ENCODE measurements around the gene SPDEF. TPM values are rescaled to one million over a fixed set of nuclear protein-coding genes. Genes with fewer than 3 reads are reported as not detected.
A peak's percentile ranks its signal among the peaks of the same experiment; 100 is the strongest.

SPDEF gene
- total and polyA plus RNA-seq, 2 donors from 2014 or later = 0.19 TPM; not detected in 1

DNA sequence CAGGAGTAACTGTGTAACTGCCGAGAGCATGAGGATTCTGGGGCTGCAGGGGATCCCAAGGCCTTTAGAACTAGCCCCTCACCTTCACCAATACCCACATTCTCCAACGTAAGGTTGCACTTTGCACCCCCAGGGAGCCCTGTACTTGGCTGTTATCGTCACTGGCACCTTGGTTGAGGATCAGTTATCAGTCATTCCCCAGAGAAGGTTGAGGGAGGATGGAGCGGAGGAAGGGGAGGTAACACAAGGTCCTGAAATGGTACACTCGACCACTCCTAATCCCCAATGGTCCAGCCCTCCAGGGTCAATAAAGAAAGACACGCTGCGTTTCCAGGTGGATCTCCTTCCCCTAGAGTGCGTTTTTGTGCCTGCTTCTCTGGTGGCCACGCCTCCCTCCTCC lies 1.1 kb upstream of the SPDEF start:
- DNase-seq (no peak), FAIRE-seq (no peak)
- intact Hi-C loops (cut with DNase I) = no loop called here
- TF ChIP-seq, protein P1, sequence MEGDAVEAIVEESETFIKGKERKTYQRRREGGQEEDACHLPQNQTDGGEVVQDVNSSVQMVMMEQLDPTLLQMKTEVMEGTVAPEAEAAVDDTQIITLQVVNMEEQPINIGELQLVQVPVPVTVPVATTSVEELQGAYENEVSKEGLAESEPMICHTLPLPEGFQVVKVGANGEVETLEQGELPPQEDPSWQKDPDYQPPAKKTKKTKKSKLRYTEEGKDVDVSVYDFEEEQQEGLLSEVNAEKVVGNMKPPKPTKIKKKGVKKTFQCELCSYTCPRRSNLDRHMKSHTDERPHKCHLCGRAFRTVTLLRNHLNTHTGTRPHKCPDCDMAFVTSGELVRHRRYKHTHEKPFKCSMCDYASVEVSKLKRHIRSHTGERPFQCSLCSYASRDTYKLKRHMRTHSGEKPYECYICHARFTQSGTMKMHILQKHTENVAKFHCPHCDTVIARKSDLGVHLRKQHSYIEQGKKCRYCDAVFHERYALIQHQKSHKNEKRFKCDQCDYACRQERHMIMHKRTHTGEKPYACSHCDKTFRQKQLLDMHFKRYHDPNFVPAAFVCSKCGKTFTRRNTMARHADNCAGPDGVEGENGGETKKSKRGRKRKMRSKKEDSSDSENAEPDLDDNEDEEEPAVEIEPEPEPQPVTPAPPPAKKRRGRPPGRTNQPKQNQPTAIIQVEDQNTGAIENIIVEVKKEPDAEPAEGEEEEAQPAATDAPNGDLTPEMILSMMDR (IDR thresholded peaks at IDR 0.05; ENCODE audit: borderline replicate concordance, extremely low read depth, insufficient read depth) = no peak
- Histone ChIP-seq H3K27ac (ENCODE audit: low read depth in 2 of 2, low read length in 2 of 2) (no peak overlapping the region), H3K9ac (ENCODE audit: low read length in 3 of 3) (no peak overlapping the region), H3K27me3 (ENCODE audit: control insufficient read depth, insufficient read depth, low read length) (no peaks in the 10 kb centered on the region), H3K4me3 (ENCODE audit: low read length in 3 of 3) (no peak overlapping the region), H3K4me1 (ENCODE audit: control insufficient read depth in 2 of 3, insufficient read depth in 2 of 3, low read depth in 1 of 3, low read length in 3 of 3) (no peaks in the 10 kb centered on the region), H3K9me3 (ENCODE audit: control insufficient read depth in 2 of 3, insufficient read depth in 1 of 3, low read length in 3 of 3) (peaks cover 0 to 4% (median 0%) of the 10 kb centered on the region in 3 donors), H3K36me3 (ENCODE audit: control insufficient read depth in 2 of 3, insufficient read depth in 3 of 3, low read length in 3 of 3) (no peaks in the 10 kb centered on the region)

DNA sequence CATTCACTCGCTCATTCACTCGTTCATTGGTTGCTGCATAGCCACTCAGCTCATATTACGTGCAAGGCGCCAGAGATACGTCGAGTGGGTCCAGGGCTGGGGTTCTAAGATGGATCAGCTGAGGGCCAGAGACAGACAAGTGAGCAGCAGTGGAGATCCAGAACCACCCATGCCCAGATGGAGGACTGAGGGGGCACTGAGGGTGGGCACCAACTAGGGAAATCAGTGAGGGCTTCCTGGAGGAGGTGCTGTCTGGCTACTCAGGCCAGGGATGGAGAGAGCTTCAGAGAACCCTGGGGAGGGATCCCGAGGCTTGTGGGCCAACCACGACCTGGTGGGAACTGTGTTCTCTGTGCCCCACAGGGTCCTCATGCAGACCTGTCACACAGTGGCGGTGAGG lies 364 bp upstream of the SPDEF start:
- intact Hi-C loops (cut with DNase I) = no loop called here
- peaks cover 0 to 4% (median 0%) of the 10 kb centered on the region in 3 donors for H3K9me3 ChIP-seq (ENCODE audit: control insufficient read depth in 2 of 3, insufficient read depth in 1 of 3, low read length in 3 of 3)
- DNase-seq (no peak), FAIRE-seq (no peak)
- H3K27me3 ChIP-seq (ENCODE audit: control insufficient read depth, insufficient read depth, low read length) = no peaks in the 10 kb centered on the region
- no peak overlapping the region for H3K27ac ChIP-seq (ENCODE audit: low read depth in 2 of 2, low read length in 2 of 2)
- TF ChIP-seq, protein P1 (IDR thresholded peaks at IDR 0.05; ENCODE audit: borderline replicate concordance, extremely low read depth, insufficient read depth) = no peak
- no peak overlapping the region for H3K4me3 ChIP-seq (ENCODE audit: low read length in 3 of 3)
- no peaks in the 10 kb centered on the region for H3K36me3 ChIP-seq (ENCODE audit: control insufficient read depth in 2 of 3, insufficient read depth in 3 of 3, low read length in 3 of 3)
- H3K4me1 ChIP-seq (ENCODE audit: control insufficient read depth in 2 of 3, insufficient read depth in 2 of 3, low read depth in 1 of 3, low read length in 3 of 3) = no peaks in the 10 kb centered on the region
- H3K9ac ChIP-seq (ENCODE audit: low read length in 3 of 3) = no peak overlapping the region

DNA sequence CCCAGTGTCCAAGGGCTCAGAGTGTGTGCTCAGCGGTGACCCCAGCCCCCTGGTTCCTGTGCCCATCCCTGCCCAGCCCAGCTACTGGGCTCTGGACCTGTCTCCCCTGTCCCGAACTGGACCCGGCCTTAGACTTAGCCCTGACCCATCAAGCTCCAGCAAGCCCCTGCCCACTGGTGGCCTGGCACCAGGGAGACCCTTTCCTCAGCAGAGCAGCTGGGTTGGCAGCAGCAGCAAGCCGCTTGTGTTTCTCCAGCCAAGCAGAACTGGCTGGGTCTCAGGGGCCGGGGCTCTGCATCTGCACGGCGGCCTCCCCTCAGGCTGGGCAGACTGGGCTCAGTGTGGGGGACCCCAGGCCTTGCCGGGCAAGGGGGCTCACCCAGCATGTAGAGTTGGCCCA lies 801 bp downstream of the SPDEF start:
- no peak overlapping the region for H3K4me3 ChIP-seq (ENCODE audit: low read length in 3 of 3)

More for the DNA sequence above, 801 bp downstream of the SPDEF start:
- H3K4me1 ChIP-seq (ENCODE audit: control insufficient read depth in 2 of 3, insufficient read depth in 2 of 3, low read depth in 1 of 3, low read length in 3 of 3) = no peaks in the 10 kb centered on the region
- TF ChIP-seq, protein P1 (IDR thresholded peaks at IDR 0.05; ENCODE audit: borderline replicate concordance, extremely low read depth, insufficient read depth) = no peak
- no peaks in the 10 kb centered on the region for H3K27me3 ChIP-seq (ENCODE audit: control insufficient read depth, insufficient read depth, low read length)
- peaks cover 0 to 4% (median 0%) of the 10 kb centered on the region in 3 donors for H3K9me3 ChIP-seq (ENCODE audit: control insufficient read depth in 2 of 3, insufficient read depth in 1 of 3, low read length in 3 of 3)
- FAIRE-seq (no peak), DNase-seq (peak in 1 of 5 donors; percentile 64)
- no peaks in the 10 kb centered on the region for H3K36me3 ChIP-seq (ENCODE audit: control insufficient read depth in 2 of 3, insufficient read depth in 3 of 3, low read length in 3 of 3)
- no peak overlapping the region for H3K9ac ChIP-seq (ENCODE audit: low read length in 3 of 3)
- intact Hi-C loops (cut with DNase I) = no loop called here
- H3K27ac ChIP-seq (ENCODE audit: low read depth in 2 of 2, low read length in 2 of 2) = no peak overlapping the region

Measured in kidney (tissue), 14 donors.